HepG2 (cell line): ENCODE measurements around the gene STUB1. TPM values are rescaled to one million over a fixed set of nuclear protein-coding genes. Genes with fewer than 3 reads are reported as not detected.

Source experiments
- AGO1 ChIP-seq: fragments of 200-400 bp; formaldehyde crosslinking; IDR thresholded peaks from 2 replicates; pipeline ENCODE4 v1.6.1; 2017; ENCODE audit warnings: mild to moderate bottlenecking, low read depth, low read length, moderate library complexity; ENCODE audit not compliant: poor library complexity, severe bottlenecking
- DZIP1 ChIP-seq: sonication (generic); formaldehyde crosslinking; IDR thresholded peaks from 2 replicates; pipeline ENCODE4 v1.5.0; 2020; ENCODE audit warnings: mild to moderate bottlenecking, missing genetic modification reagents
- FOXC1 ChIP-seq: sonication (generic); formaldehyde crosslinking; IDR thresholded peaks from 2 replicates; pipeline ENCODE4 v1.8.0; 2022; ENCODE audit warnings: mild to moderate bottlenecking, missing genetic modification reagents, borderline replicate concordance
- HDAC1 ChIP-seq: sonication (generic); formaldehyde crosslinking; IDR thresholded peaks from 2 replicates; pipeline ENCODE4 v1.5.1; 2020; ENCODE audit warnings: mild to moderate bottlenecking, missing genetic modification reagents
- HNRNPL ChIP-seq: fragments of 200-400 bp; formaldehyde crosslinking; IDR thresholded peaks from 2 replicates; pipeline ENCODE4 v1.6.1; 2017; ENCODE audit warnings: mild to moderate bottlenecking, low read depth, low read length
- MAF1 ChIP-seq: sonication (generic); formaldehyde crosslinking; IDR thresholded peaks from 2 replicates; pipeline ENCODE4 v1.5.0; 2020; ENCODE audit warnings: missing genetic modification reagents, borderline replicate concordance
- MXI1 ChIP-seq: IDR thresholded peaks from 3 replicates; pipeline ENCODE4 v1.6.1; 2012; ENCODE audit warnings: low read depth, low read length, inconsistent platforms, borderline replicate concordance
- NFE2L1 ChIP-seq: sonication (generic); formaldehyde crosslinking; IDR thresholded peaks from 2 replicates; pipeline ENCODE4 v1.4.0; 2020; ENCODE audit warnings: missing genetic modification reagents, mild to moderate bottlenecking, borderline replicate concordance
- RBFOX2 ChIP-seq: fragments of 200-400 bp; formaldehyde crosslinking; IDR thresholded peaks from 2 replicates; pipeline ENCODE4 v1.6.1; 2017; ENCODE audit warnings: low read depth, mild to moderate bottlenecking, low read length
- REPIN1 ChIP-seq: sonication (generic); formaldehyde crosslinking; IDR thresholded peaks from 2 replicates; pipeline ENCODE4 v1.8.0; 2022; ENCODE audit warnings: missing genetic modification reagents, low read depth, mild to moderate bottlenecking, borderline replicate concordance
- RFX5 ChIP-seq: IDR thresholded peaks from 2 replicates; pipeline ENCODE4 v1.6.1; 2011; ENCODE audit warnings: low read depth, low read length, improper control_type of control experiment
- SCMH1 ChIP-seq: sonication (generic); formaldehyde crosslinking; IDR thresholded peaks from 2 replicates; pipeline ENCODE4 v1.9.0; 2021; ENCODE audit warnings: missing genetic modification reagents, mild to moderate bottlenecking, borderline replicate concordance
- TRIM22 ChIP-seq: fragments of 450-650 bp; IDR thresholded peaks from 2 replicates; pipeline ENCODE4 v1.6.1; 2017
- ZBTB33 ChIP-seq: sonication (generic); formaldehyde crosslinking; IDR thresholded peaks from 2 replicates; pipeline ENCODE4 v1.4.0; 2020; ENCODE audit warnings: missing genetic modification reagents
- ZFP91 ChIP-seq: sonication (generic); formaldehyde crosslinking; IDR thresholded peaks from 2 replicates; pipeline ENCODE4 v1.9.0; 2022; ENCODE audit warnings: missing genetic modification reagents, mild to moderate bottlenecking, borderline replicate concordance
- ZNF275 ChIP-seq: sonication (generic); formaldehyde crosslinking; IDR thresholded peaks from 2 replicates; pipeline ENCODE4 v1.8.0; 2022; ENCODE audit warnings: missing genetic modification reagents, mild to moderate bottlenecking, inconsistent platforms, borderline replicate concordance
- ZNF878 ChIP-seq: sonication (generic); formaldehyde crosslinking; IDR thresholded peaks from 2 replicates; pipeline ENCODE4 v1.8.1; 2023; ENCODE audit warnings: mild to moderate bottlenecking, missing genetic modification reagents, moderate library complexity
- polyA plus RNA-seq, 8 experiments: library from polyadenylated mRNA; depleted of rRNA in 3 of 8; stranded (reverse) in 7 of 8; unstranded in 1 of 8; fragments of >200 nt; fragmentation: Illumina TruSeq in 4 of 8; extraction: Trizol in 4 of 8; gene quantifications; 2 replicates each; pipeline versions ENCODE4 v1.2.1 to v1.2.3, GENCODE V29; 2011 to 2016; ENCODE audit warnings: low read depth in 4 of 8, missing spikeins in 1 of 8, mixed read lengths in 1 of 8; ENCODE audit not compliant: insufficient read depth in 1 of 8
- total RNA-seq, 5 experiments: library from RNA; depleted of rRNA; stranded (reverse); fragments of >200 nt; fragmentation: Illumina TruSeq; extraction: Trizol; gene quantifications; 2 replicates each; pipeline ENCODE4 v1.2.3, GENCODE V29; 2016; ENCODE audit warnings: low read depth in 1 of 5

STUB1 gene
- total and polyA plus RNA-seq, 2 of the 13 experiments (the other 11 are each of a cell fraction or from before 2014, with no cell fraction given): 52.9 to 78.2 TPM

GRCh38 chr16:673399-673991 lies 6.7 kb upstream of the STUB1 start (continued):
- TF ChIP-seq AGO1: peak; percentile 67
- TF ChIP-seq ZFP91: no peak
- TF ChIP-seq REPIN1: no peak
- TF ChIP-seq RFX5: no peak
- no peak for TF ChIP-seq ZNF275 (CRISPR knock-in tag)
- no peak for TF ChIP-seq FOXC1 (CRISPR knock-in tag)
- TF ChIP-seq NFE2L1 (CRISPR knock-in tag): no peak
- no peak for TF ChIP-seq ZNF878
- TF ChIP-seq MXI1: no peak
- TF ChIP-seq ZBTB33 (CRISPR knock-in tag): no peak
- no peak for TF ChIP-seq DZIP1 (CRISPR knock-in tag)
- TF ChIP-seq HDAC1 (CRISPR knock-in tag): no peak
- no peak for TF ChIP-seq SCMH1 (CRISPR knock-in tag)
- no peak for TF ChIP-seq MAF1 (CRISPR knock-in tag)
- TF ChIP-seq TRIM22: no peak
- TF ChIP-seq HNRNPL: 0 out of 2 replicates have a peak, but pooled peaks have one; percentile 33
- TF ChIP-seq RBFOX2: peak; percentile 57; the same call in 1 of the 2 replicates
